MM.1S (cell line): ENCODE data around the gene SIRT2.
"Not testable (repeated sequence)": the region's sequence is repeated elsewhere in the genome, so short reads cannot be mapped to it uniquely, and the experiment has no call there.

Experiments
- DNase-seq: peaks from one replicate; pipeline ENCODE4 v3.0.0-alpha.2; 2015
- H2AFZ ChIP-seq: fragments of 300-600 bp; sonication (generic); 2 replicates; pipeline ENCODE4 v1.6.0; 2016; ENCODE audit warnings: antibody characterized with exemption, low read length
- H3F3A ChIP-seq: fragments of 300-600 bp; sonication (generic); 2 replicates; pipeline ENCODE4 v1.6.1; 2016; ENCODE audit warnings: mild to moderate bottlenecking, antibody characterized with exemption, low read length, moderate library complexity, mixed read lengths; ENCODE audit not compliant: insufficient read depth
- H3K27ac ChIP-seq: fragments of 300-600 bp; sonication (generic); 2 replicates; pipeline ENCODE4 v1.5.1; 2016; ENCODE audit warnings: mild to moderate bottlenecking, low read length
- H3K27me3 ChIP-seq: fragments of 300-600 bp; sonication (generic); replicated peaks from 2 replicates; pipeline ENCODE4 v1.6.0; 2016; ENCODE audit warnings: low read length; ENCODE audit not compliant: insufficient read depth
- H3K36me3 ChIP-seq: fragments of 300-600 bp; sonication (generic); replicated peaks from 2 replicates; pipeline ENCODE4 v1.6.1; 2016; ENCODE audit warnings: mild to moderate bottlenecking, low read length, mixed read lengths; ENCODE audit not compliant: insufficient read depth
- H3K4me1 ChIP-seq: fragments of 300-600 bp; sonication (generic); 2 replicates; pipeline ENCODE4 v1.6.1; 2016; ENCODE audit warnings: low read length, mixed read lengths
- H3K4me2 ChIP-seq: fragments of 300-600 bp; sonication (generic); 2 replicates; pipeline ENCODE4 v1.6.0; 2016; ENCODE audit warnings: low read depth, low read length
- H3K4me3 ChIP-seq: fragments of 300-600 bp; sonication (generic); 2 replicates; pipeline ENCODE4 v1.5.1; 2016; ENCODE audit warnings: low read length, mixed read lengths
- H3K79me2 ChIP-seq: fragments of 300-600 bp; sonication (generic); 2 replicates; pipeline ENCODE4 v1.6.1; 2016; ENCODE audit warnings: mixed run types, low read length, mixed read lengths
- H3K9ac ChIP-seq: fragments of 300-600 bp; sonication (generic); 2 replicates; pipeline ENCODE4 v1.6.1; 2016; ENCODE audit warnings: low read length, mixed read lengths
- H3K9me2 ChIP-seq: fragments of 300-600 bp; sonication (generic); replicated peaks from 2 replicates; pipeline ENCODE4 v1.6.1; 2016; ENCODE audit warnings: mild to moderate bottlenecking, low read length, mixed read lengths; ENCODE audit not compliant: insufficient read depth
- H3K9me3 ChIP-seq: fragments of 300-600 bp; sonication (generic); replicated peaks from 2 replicates; pipeline ENCODE4 v1.6.1; 2016; ENCODE audit warnings: mild to moderate bottlenecking, low read length, mixed read lengths; ENCODE audit not compliant: insufficient read depth
- H4K20me1 ChIP-seq: fragments of 300-600 bp; sonication (generic); 2 replicates; pipeline ENCODE4 v1.6.1; 2016; ENCODE audit warnings: mild to moderate bottlenecking, low read length, moderate library complexity, mixed read lengths; ENCODE audit not compliant: insufficient read depth
- EZH2 ChIP-seq: fragments of 300-600 bp; sonication (generic); optimal IDR thresholded peaks from 2 replicates; pipeline ENCODE3; 2017; ENCODE audit warnings: low read depth, mild to moderate bottlenecking, antibody characterized with exemption, low read length, mixed read lengths
- EZH2phosphoT487 ChIP-seq: fragments of 300-600 bp; sonication (generic); IDR thresholded peaks from 2 replicates; pipeline ENCODE4 v1.6.1; 2018; ENCODE audit warnings: antibody characterized with exemption, low read length
- TF ChIP-seq, protein P1 (sequence below): fragments of 300-600 bp; sonication (generic); IDR thresholded peaks from 2 replicates; pipeline ENCODE4 v1.5.1; 2016; ENCODE audit warnings: antibody characterized with exemption, low read length, mixed read lengths

Gene SIRT2

DNA sequence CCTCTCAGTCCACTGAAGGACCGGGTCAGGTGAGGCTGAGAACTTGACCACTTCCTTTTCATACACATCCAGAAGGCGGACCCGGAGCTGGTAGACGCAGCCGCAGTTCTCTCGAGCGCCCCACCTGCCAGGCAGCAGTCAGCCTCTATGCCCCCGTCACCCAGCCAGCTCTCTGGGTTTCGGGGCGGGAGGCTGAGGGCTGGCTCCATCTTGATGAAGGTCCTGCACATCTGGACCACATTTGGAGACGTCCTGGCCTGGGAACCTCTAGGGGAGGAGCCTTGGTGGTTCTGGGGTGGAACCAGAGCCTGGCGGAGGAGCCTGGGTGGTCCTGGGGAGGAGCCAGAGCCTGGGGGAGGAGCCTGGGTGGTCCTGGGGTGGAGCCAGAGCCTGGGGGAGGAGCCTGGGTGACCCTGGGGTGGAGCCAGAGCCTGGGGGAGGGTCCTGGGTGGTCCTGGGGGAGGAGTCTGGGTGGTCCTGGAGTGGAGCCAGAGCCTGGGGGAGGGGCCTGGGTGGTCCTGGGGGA, 45.6 kb upstream of the SIRT2 start:
- Histone ChIP-seq H3K4me1 (no peaks in the 10 kb centered on the region), H2AFZ (no peak overlapping the region), H3K9me2 (no peaks in the 10 kb centered on the region), H3F3A (no peaks in the 10 kb centered on the region), H3K9me3 (no peaks in the 10 kb centered on the region), H3K9ac (no peak overlapping the region), H3K27me3 (peaks cover 29% of the 10 kb centered on the region), H3K4me3 (no peak overlapping the region), H3K4me2 (no peak overlapping the region), H3K36me3 (no peaks in the 10 kb centered on the region), H3K27ac (no peak overlapping the region), H3K79me2 (no peaks in the 10 kb centered on the region), H4K20me1 (no peaks in the 10 kb centered on the region)
- DNase-seq = no peak
- no peak for TF ChIP-seq EZH2phosphoT487
- no peak for TF ChIP-seq EZH2
- TF ChIP-seq, protein P1, sequence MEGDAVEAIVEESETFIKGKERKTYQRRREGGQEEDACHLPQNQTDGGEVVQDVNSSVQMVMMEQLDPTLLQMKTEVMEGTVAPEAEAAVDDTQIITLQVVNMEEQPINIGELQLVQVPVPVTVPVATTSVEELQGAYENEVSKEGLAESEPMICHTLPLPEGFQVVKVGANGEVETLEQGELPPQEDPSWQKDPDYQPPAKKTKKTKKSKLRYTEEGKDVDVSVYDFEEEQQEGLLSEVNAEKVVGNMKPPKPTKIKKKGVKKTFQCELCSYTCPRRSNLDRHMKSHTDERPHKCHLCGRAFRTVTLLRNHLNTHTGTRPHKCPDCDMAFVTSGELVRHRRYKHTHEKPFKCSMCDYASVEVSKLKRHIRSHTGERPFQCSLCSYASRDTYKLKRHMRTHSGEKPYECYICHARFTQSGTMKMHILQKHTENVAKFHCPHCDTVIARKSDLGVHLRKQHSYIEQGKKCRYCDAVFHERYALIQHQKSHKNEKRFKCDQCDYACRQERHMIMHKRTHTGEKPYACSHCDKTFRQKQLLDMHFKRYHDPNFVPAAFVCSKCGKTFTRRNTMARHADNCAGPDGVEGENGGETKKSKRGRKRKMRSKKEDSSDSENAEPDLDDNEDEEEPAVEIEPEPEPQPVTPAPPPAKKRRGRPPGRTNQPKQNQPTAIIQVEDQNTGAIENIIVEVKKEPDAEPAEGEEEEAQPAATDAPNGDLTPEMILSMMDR = no peak

DNA sequence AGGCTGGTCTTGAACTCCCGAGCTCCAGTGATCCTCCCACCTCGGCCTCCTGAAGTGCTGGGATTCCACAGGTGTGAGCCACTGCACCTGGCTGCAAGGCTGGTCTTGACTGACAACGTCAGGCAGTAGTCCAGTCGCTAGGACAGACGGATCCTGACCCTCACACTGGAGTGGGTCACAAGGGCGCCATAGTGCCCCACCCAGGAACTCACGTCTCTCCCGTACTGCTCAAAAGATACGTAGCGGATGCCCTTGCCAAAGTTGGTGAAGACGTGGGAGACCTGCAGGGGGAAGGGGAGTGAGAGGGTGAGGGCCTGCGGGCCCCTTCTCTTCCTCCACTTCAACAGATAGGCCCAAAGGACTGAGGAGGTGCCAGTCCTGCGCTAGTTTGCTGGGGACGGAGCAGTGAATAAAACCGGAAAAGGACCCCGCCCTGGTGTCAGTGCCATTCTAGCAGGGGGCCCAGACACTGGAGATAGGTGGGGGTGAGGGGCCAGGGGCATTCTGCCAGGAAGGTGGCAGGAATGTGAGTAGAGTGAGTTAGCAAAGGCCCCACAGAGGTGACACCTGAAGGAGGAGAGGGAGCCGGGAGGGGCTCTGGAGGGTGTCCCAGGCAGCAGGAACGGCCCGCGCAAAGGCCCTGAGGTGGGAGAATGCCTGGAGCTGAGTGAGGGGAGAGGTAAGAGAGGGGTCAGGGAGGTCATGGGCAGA, 43.2 kb upstream of the SIRT2 start:
- no peak overlapping the region for H3K4me2 ChIP-seq
- no peak overlapping the region for H3K4me3 ChIP-seq
- H3K79me2 ChIP-seq = no peaks in the 10 kb centered on the region
- H2AFZ ChIP-seq = no peak overlapping the region
- no peaks in the 10 kb centered on the region for H3K4me1 ChIP-seq
- TF ChIP-seq, protein P1 = no peak
- no peak for TF ChIP-seq EZH2phosphoT487
- TF ChIP-seq EZH2 = no peak
- H3K9me2 ChIP-seq = no peaks in the 10 kb centered on the region
- no peaks in the 10 kb centered on the region for H3K9me3 ChIP-seq
- H3K27me3 ChIP-seq = peaks cover 16% of the 10 kb centered on the region
- no peaks in the 10 kb centered on the region for H3K36me3 ChIP-seq
- no peak overlapping the region for H3K9ac ChIP-seq
- no peak for DNase-seq
- no peaks in the 10 kb centered on the region for H3F3A ChIP-seq
- no peak overlapping the region for H3K27ac ChIP-seq
- H4K20me1 ChIP-seq = no peaks in the 10 kb centered on the region

DNA sequence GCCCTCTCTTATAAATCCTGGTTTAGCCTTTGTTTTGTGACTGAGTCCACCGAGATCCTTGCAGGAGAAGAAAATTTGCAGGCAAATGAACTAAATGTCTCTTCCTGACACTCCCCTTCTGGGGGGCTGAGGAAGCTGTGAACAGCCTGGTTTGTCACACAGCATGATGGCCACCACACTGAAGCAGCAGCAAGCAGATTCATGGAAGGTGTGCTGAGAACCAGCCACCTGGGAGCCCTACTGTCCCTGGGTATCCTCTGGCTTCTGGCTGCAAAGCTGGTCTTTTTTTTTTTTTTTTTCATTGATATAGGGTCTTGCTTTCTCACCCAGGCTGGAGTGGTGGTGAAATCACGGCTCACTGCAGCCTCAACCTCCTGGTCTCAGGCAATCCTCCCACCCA, 42.6 kb upstream of the SIRT2 start:
- H3K27ac ChIP-seq = no peak overlapping the region
- no peaks in the 10 kb centered on the region for H3F3A ChIP-seq
- H3K4me2 ChIP-seq = no peak overlapping the region
- H3K36me3 ChIP-seq = no peaks in the 10 kb centered on the region
- TF ChIP-seq, protein P1 = no peak
- TF ChIP-seq EZH2phosphoT487 (no peak), EZH2 (no peak)
- H3K4me3 ChIP-seq = no peak overlapping the region
- no peaks in the 10 kb centered on the region for H3K4me1 ChIP-seq
- H3K9ac ChIP-seq = no peak overlapping the region
- peaks cover 10% of the 10 kb centered on the region for H3K27me3 ChIP-seq
- no peaks in the 10 kb centered on the region for H3K79me2 ChIP-seq
- H2AFZ ChIP-seq = no peak overlapping the region
- no peak for DNase-seq
- H4K20me1 ChIP-seq = no peaks in the 10 kb centered on the region
- H3K9me2 ChIP-seq = no peaks in the 10 kb centered on the region
- no peaks in the 10 kb centered on the region for H3K9me3 ChIP-seq

DNA sequence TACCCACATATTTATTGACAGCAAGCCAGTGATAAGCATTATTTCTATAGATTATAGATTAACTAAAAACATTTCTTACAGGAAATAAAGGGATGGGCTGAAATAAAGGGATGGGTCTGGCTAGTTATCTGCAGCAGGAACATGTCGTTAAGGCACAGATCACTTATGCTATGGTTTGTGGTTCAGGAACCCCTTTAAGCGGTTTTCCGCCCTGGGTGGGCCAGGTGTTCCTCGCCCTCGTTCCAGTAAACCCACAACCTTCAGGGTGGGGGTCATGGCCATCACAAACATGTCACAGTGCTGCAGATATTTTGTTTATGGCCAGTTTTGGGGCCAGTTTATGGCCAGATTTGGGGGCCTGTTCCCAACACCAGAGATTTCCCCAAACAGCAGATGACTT, 42.0 kb upstream of the SIRT2 start:
- H3K9me2 ChIP-seq, H3K36me3 ChIP-seq, H3F3A ChIP-seq, H2AFZ ChIP-seq, H3K79me2 ChIP-seq, H3K27me3 ChIP-seq, H3K9me3 ChIP-seq, H3K9ac ChIP-seq, H4K20me1 ChIP-seq, H3K27ac ChIP-seq, H3K4me2 ChIP-seq, DNase-seq, H3K4me3 ChIP-seq, H3K4me1 ChIP-seq: not testable (repeated sequence)
